NOMO-1 treated with dmso at 0.1 percent for 144 hours (cell line): ENCODE measurements around the gene RUNX1.
A peak's percentile ranks its signal among the peaks of the same experiment; 100 is the strongest.

Experiments used
- DNase-seq: peaks from one replicate; lab custom pipeline; 2025; ENCODE audit not compliant: unreplicated experiment; lab: John Stamatoyannopoulos, UW

RUNX1 gene

GRCh38 chr21:34949499-34949898 is 99.6 kb downstream of the RUNX1 start:
- no peak for DNase-seq

GRCh38 chr21:34949030-34949429 is 100.1 kb downstream of the RUNX1 start:
- DNase-seq, result no peak

- no peak for DNase-seq
Observed at GRCh38 chr21:34948157-34948556, 100.9 kb downstream of the RUNX1 start.

- no peak for DNase-seq
Observed at GRCh38 chr21:34946916-34947534, 102.1 kb downstream of the RUNX1 start.

- DNase-seq, result peak; percentile 40
Observed at GRCh38 chr21:34946385-34946840, 102.7 kb downstream of the RUNX1 start.

GRCh38 chr21:34945288-34945687 is 103.8 kb downstream of the RUNX1 start:
- DNase-seq, result no peak

- DNase-seq, result no peak
Observed at GRCh38 chr21:34944015-34944755, 104.9 kb downstream of the RUNX1 start.

- DNase-seq, result no peak
Observed at GRCh38 chr21:34942911-34943310, 106.2 kb downstream of the RUNX1 start.

GRCh38 chr21:34941162-34941561 is 107.9 kb downstream of the RUNX1 start:
- no peak for DNase-seq

- DNase-seq, result no peak
Observed at GRCh38 chr21:34939673-34940331, 109.3 kb downstream of the RUNX1 start.

- no peak for DNase-seq
Observed at GRCh38 chr21:34938089-34938764, 110.9 kb downstream of the RUNX1 start.

- no peak for DNase-seq
Observed at GRCh38 chr21:34936883-34937563, 112.1 kb downstream of the RUNX1 start.

- DNase-seq, result no peak
Observed at GRCh38 chr21:34936371-34936789, 112.7 kb downstream of the RUNX1 start.

- no peak for DNase-seq
Observed at GRCh38 chr21:34935898-34936297, 113.2 kb downstream of the RUNX1 start.

- no peak for DNase-seq
Observed at GRCh38 chr21:34935452-34935851, 113.7 kb downstream of the RUNX1 start.

GRCh38 chr21:34934350-34934749 is 114.8 kb downstream of the RUNX1 start:
- DNase-seq, result no peak

GRCh38 chr21:34933609-34934335 is 115.3 kb downstream of the RUNX1 start:
- DNase-seq, result no peak

- no peak for DNase-seq
Observed at GRCh38 chr21:34932233-34932632, 116.9 kb downstream of the RUNX1 start.

- DNase-seq, result no peak
Observed at GRCh38 chr21:34930971-34931370, 118.1 kb downstream of the RUNX1 start.

- no peak for DNase-seq
Observed at GRCh38 chr21:34928637-34929036, 120.5 kb downstream of the RUNX1 start.
